ENCODE results near the gene CNTN5.

CNTN5 gene

DNA sequence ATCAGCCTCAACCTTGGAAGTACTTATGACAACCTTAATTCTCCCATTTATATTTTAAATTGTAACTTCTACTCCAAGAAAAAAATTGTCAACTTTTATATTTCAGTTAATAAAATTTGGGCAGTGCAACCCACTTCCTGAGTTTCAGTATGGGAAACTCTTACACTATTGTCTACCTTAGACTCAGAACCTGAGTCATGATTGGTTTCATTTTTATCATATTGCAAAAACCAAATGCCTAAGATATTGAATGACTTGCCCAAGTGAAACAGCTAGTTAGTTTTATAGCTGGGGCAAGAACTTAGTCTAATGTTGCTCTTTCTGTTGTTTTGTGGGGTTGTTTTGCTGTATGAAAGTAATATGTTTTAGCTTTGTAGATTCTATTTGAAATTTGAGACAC lies 1332.3 kb downstream of the CNTN5 start:
- no peak for DNase-seq

- no peak for DNase-seq
These were observed 1334.0 kb downstream of the CNTN5 start for GRCh38 chr11:100354736-100355135.

DNA sequence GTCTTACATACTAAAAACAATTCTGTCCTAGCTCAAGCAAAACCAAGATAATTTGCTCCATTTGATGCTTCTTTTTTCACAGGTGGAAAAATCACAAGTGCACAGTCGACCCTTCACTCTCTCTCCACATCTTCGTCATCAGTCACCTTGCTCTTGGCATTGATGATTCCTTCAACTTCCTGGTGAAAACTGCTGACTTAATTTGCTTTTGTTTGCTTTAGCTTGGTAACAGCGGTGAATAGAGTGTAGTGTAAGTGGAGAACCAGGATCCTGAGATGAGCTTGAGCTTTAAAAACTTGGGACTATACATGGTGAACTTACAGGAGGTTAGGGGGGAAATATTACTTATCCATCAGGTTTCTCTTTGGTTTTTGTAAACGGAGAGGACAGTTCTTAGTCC lies 1335.3 kb downstream of the CNTN5 start:
- no peak for DNase-seq

- no peak for DNase-seq
These were observed 1338.5 kb downstream of the CNTN5 start for GRCh38 chr11:100359281-100359680.

DNA sequence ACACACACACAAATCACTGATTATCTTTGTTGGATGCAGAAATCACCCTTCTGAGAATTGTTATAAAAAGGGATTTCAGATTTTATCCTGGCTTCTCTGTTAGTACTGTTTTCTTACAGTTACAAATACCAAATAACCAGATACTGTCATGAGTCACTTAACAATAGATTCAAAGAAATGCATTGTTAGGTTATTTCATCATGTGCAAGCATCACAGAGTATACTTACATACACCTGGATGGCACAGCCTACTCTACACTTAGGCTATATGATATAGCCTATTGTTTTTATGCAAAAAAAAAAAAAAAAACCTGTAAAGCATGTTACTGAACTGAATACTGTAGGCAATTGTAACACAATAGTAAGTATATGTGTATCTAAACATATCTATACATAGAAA lies 1347.1 kb downstream of the CNTN5 start:
- no peak for DNase-seq

GRCh38 chr11:100383357-100383865 lies 1362.7 kb downstream of the CNTN5 start:
- no peak for DNase-seq

DNA sequence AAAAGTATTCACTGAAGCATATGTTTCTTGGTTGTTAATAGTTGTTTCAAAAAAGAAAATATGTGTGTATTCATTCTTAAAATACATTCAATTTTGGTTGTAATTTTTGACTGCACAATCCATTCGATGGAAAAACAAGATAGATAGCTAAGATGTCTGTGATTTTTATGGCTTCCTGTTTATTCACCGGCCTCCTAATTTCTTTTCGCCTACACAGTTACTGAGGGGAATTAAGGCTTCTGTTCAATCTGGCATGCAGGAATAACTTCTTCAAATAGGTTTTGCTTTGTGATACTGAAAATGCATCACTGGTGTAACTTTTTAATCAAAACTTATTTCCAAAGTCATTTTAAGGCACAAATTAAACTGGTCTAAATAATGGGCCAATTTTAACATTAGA lies 1375.5 kb downstream of the CNTN5 start:
- DNase-seq = no peak

DNA sequence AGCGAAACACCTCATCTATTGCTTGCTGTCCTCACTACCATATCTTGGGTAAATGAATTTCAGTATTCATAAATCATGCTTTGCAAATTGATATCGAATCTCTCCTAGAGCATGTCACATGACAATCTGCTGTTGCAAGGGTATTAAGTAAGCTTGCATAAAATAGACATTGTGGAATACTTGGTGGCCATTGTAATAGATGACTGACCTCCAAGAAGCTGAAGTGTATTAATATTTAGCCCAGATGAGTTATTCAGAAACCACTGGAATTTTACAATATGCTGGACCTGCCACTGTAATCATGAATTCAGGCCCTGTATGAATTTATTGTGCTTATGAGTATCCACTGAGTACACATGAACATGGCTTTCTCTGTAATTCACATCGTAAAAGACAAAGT lies 1376.7 kb downstream of the CNTN5 start:
- DNase-seq = no peak

DNA sequence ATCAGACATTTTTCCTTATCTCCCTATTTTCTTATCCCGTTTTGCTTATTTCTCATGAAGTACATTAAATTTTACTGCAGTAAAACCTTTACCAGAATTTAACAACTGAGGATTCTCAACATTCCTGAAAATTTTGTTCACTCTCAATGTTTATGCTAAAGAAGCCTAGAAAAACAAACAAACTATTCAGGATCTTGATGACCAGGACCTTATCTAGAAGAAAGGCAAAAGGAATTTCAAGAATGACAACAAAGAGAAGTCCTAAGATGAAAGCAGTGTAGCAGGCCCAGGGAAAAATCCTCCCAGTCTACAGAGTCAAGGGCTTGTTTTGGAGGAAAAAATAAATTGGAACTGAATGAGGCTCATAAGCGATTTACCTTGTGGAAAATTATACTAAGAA lies 1383.1 kb downstream of the CNTN5 start:
- peak; percentile 2 for DNase-seq

DNA sequence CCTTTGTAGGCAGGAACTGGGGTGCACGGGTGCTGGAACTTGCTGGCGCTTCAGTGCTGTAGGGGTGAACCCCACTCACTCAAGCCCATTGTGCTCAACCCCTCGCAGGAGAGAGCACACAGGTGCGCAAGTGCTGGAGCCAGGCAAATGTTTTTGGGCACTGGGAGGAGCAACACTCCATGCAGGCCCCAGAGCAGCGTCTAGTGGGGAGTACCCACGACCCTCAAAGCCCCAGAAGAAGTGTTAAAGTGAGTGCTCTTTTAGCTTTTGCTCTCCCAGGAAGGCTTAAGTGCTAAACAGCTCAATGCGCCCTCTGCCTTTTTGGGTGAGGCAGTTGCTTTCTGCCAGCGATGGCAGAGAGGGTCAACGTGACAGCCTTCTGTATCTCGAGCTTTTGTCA lies 1384.2 kb downstream of the CNTN5 start:
- no peak for DNase-seq
